Peyer's patch (tissue), 4 donors: Measurements from ENCODE around the gene AHCYL2.
"Not testable (repeated sequence)": the region's sequence is repeated elsewhere in the genome, so short reads cannot be mapped to it uniquely, and the experiment has no call there.

Source experiments
- CTCF ChIP-seq, 6 experiments: fragments of 450-650 bp in 4 of 6; fragments of 200-600 bp in 2 of 6; sonication (generic) in 1 of 6; IDR thresholded peaks; one replicate each; pipeline ENCODE4 v1.5.1; 2017 to 2019; ENCODE audit warnings: antibody characterized with exemption in 6 of 6, mild to moderate bottlenecking in 3 of 6, moderate library complexity in 1 of 6
- POLR2A ChIP-seq, 2 donors: fragments of 450-650 bp; IDR thresholded peaks; one replicate each; pipeline ENCODE4 v1.5.1; 2017; ENCODE audit warnings: antibody characterized with exemption in 2 of 2, mild to moderate bottlenecking in 2 of 2, moderate library complexity in 2 of 2

- TF ChIP-seq POLR2A, CTCF (IDR thresholded peaks at IDR 0.05): not testable (repeated sequence)
Observed at GRCh38 chr7:129353104-129353503, 128.3 kb downstream of the AHCYL2 start.
